GM18519 (cell line): ENCODE data around the gene MVB12B.
"Not testable (repeated sequence)": the region's sequence is repeated elsewhere in the genome, so short reads cannot be mapped to it uniquely, and the experiment has no call there.

Source experiments
- ATAC-seq: cut with Tn5 transposase; IDR thresholded peaks from one replicate; pipeline ENCODE4 v1.9.1; 2021; ENCODE audit warnings: mild to moderate bottlenecking, moderate library complexity; ENCODE audit not compliant: unreplicated experiment, low FRiP score

MVB12B gene

DNA sequence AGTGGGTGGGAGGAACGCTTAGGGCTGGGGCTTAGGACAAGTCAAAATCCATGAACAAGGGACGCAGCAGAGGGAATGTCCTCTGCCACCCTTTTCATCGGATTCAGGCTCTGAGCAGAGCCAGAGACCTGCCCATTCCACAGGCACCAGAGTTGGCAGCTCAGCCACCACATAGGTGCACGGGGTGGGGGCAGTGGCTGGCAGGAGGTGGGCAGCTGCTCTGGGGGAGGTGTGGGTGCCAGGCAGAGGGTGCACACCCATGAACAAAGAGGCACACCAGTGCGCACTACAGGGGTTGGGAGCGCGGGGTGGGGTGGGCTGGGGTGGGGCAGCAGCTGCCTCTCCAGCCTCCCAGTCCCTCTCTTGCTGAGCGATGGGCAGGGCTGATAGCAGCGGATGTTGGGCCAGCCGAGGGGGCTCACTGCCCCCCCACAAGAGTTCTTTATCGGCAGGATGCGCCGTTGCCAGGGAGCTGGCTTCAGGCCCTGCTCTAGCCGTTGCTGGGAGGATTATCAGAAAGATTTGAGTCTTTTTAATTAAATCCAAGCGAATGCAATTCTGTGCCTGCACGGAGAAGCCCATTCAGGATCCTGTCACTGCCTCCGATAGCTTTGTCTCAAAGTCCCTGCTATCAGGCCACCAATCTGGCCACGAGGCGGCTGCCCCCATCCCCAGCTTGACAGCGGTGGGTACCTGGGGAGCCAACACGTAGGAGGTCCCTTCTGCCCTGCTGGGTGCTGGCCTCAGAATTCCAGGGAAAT, 222.8 kb downstream of the MVB12B start:
- no peak for ATAC-seq

DNA sequence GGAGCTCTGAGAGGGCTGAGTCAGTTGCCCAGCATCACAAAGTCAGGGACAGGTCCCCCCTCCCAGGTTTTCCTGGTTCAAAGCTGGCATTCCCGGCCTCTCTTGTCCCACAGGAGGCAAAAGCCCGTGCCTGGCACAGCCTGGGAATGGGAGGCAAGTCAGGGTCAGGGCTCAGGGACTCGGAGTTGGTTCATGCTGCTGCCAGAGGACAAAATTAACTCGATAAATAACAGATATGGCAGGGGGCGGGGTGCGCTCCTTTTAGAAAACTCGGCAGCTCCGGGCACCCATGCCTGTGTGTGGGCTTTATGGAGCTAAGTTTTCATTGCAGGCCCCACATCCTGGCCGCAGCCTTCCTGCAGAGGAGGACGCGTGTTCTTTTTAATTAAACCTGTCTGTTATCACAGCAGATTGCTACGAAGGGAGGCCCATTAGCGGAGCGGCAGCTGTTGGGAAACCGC, 224.3 kb downstream of the MVB12B start:
- ATAC-seq, result no peak

DNA sequence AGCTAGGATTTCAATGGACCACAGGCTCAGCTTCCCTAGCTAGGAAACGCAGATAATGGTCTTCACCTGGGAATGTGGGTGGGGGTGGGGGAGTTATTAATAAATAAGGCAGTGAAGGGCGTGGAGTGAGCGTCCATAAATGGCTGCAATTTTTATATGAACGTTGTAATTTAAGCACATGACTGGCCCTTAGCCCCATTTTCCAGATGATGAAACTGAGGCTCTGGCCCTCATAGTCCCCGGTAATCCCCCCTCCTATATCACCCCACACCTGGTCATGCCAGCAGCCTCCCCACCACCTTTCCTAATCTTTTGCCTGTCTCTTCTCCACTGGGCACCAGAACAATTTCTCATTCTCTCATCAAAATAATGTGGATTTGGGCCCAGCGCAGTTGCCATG, 225.2 kb downstream of the MVB12B start:
- ATAC-seq, result no peak

DNA sequence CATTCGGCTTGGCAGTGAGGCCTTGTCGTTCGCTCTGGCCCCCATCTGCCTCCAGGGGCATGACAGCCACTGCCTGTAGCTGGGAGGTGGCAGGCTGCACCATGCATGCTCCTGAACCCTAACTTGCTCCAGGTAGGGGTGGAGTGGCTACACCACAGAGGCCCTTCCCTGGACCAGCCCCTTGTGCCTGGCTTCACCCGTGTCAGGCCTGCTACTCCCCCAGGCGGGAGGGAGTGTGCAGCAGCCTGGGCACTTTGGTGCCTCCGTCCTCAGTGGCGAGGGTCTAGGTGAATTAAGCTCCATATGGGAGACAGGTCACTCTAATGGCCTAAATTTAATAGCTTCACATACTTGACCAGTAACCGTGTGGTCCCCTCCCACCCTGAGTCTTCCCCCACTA, 227.7 kb downstream of the MVB12B start:
- no peak for ATAC-seq

DNA sequence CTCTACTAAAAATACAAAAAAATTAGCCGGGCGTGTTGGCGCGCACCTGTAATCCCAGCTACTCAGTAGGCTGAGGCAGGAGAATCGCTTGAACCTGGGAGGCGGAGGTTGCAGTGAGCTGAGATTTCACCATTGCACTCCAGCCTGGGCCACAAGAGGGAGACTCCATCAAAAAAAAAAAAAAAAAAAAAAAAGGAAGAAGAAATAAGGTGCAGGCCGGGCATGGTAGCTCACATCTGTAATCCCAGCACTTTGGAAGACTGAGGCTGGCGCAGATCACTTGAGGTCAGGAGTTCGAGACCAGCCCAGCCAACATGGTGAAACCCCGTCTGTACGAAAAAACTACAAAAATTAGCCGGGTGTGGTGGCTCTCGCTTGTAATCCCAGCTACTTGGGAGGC, 228.8 kb downstream of the MVB12B start:
- ATAC-seq, result not testable (repeated sequence)
